ENCODE measurements around the gene XKR7.

The XKR7 gene

GRCh38 chr20:31977080-31977479 lies 9.1 kb downstream of the XKR7 start:
- ATAC-seq: no peak

GRCh38 chr20:31979713-31980426 lies 11.9 kb downstream of the XKR7 start:
- no peak for TF ChIP-seq SNAI2 (CRISPR knock-in tag; IDR thresholded peaks at IDR 0.05)
- TF ChIP-seq POU6F1 (CRISPR knock-in tag; IDR thresholded peaks at IDR 0.05; ENCODE audit: borderline replicate concordance, low read depth): no peak
- no peak for TF ChIP-seq PATZ1 (CRISPR knock-in tag; IDR thresholded peaks at IDR 0.05; ENCODE audit: borderline replicate concordance)
- TF ChIP-seq GLIS3 (CRISPR knock-in tag; IDR thresholded peaks at IDR 0.05): no peak
- no peak for TF ChIP-seq BACH2 (CRISPR knock-in tag; IDR thresholded peaks at IDR 0.05; ENCODE audit: borderline replicate concordance)
- TF ChIP-seq TCF4 (CRISPR knock-in tag; IDR thresholded peaks at IDR 0.05; ENCODE audit: borderline replicate concordance): no peak
- TF ChIP-seq ESRRG (CRISPR knock-in tag; IDR thresholded peaks at IDR 0.05): no peak
- no peak for TF ChIP-seq ZFP30 (CRISPR knock-in tag; IDR thresholded peaks at IDR 0.05)
- no peak for TF ChIP-seq ZNF8 (CRISPR knock-in tag; IDR thresholded peaks at IDR 0.05)
- TF ChIP-seq PPARA (CRISPR knock-in tag; IDR thresholded peaks at IDR 0.05; ENCODE audit: borderline replicate concordance): no peak
- TF ChIP-seq ZC3H10 (CRISPR knock-in tag; IDR thresholded peaks at IDR 0.05): no peak
- no peak for TF ChIP-seq ZNF565 (CRISPR knock-in tag; conservative IDR thresholded peaks at IDR 0.05; ENCODE audit: low read depth)
- TF ChIP-seq CSRNP3 (CRISPR knock-in tag; IDR thresholded peaks at IDR 0.05): no peak
- no peak for ATAC-seq

More at GRCh38 chr20:31977080-31977479, 9.1 kb downstream of the XKR7 start:
- TF ChIP-seq RARB (CRISPR knock-in tag; IDR thresholded peaks at IDR 0.05) (no peak), CSRNP3 (CRISPR knock-in tag; IDR thresholded peaks at IDR 0.05) (no peak), ARNTL (CRISPR knock-in tag; IDR thresholded peaks at IDR 0.05; ENCODE audit: borderline replicate concordance, low read depth) (no peak), POU6F1 (CRISPR knock-in tag; IDR thresholded peaks at IDR 0.05; ENCODE audit: borderline replicate concordance, low read depth) (no peak)

GRCh38 chr20:31981784-31982183 lies 13.8 kb downstream of the XKR7 start:
- no peak for ATAC-seq
- TF ChIP-seq ZFP3 (CRISPR knock-in tag; IDR thresholded peaks at IDR 0.05) (peak; percentile 77; the same call in 1 of the 2 replicates), BACH2 (CRISPR knock-in tag; IDR thresholded peaks at IDR 0.05; ENCODE audit: borderline replicate concordance) (no peak)

- no peak; the same call in 2 of the 3 replicates for ATAC-seq
- no peak for TF ChIP-seq GLIS3 (CRISPR knock-in tag; IDR thresholded peaks at IDR 0.05)
- no peak for TF ChIP-seq BACH2 (CRISPR knock-in tag; IDR thresholded peaks at IDR 0.05; ENCODE audit: borderline replicate concordance)
- TF ChIP-seq CSRNP3 (CRISPR knock-in tag; IDR thresholded peaks at IDR 0.05): no peak
- TF ChIP-seq ARNTL (CRISPR knock-in tag; IDR thresholded peaks at IDR 0.05; ENCODE audit: borderline replicate concordance, low read depth): no peak
- TF ChIP-seq ZNF8 (CRISPR knock-in tag; IDR thresholded peaks at IDR 0.05): no peak
- no peak for TF ChIP-seq RARB (CRISPR knock-in tag; IDR thresholded peaks at IDR 0.05)
- no peak for TF ChIP-seq CSDC2 (CRISPR knock-in tag; IDR thresholded peaks at IDR 0.05)
- TF ChIP-seq SNAI2 (CRISPR knock-in tag; IDR thresholded peaks at IDR 0.05): no peak
- no peak for TF ChIP-seq ESRRG (CRISPR knock-in tag; IDR thresholded peaks at IDR 0.05)
- no peak for TF ChIP-seq ZNF565 (CRISPR knock-in tag; conservative IDR thresholded peaks at IDR 0.05; ENCODE audit: low read depth)
- TF ChIP-seq PPARA (CRISPR knock-in tag; IDR thresholded peaks at IDR 0.05; ENCODE audit: borderline replicate concordance): no peak
- TF ChIP-seq ISL1 (CRISPR knock-in tag; IDR thresholded peaks at IDR 0.05): no peak
- no peak for TF ChIP-seq OSR1 (CRISPR knock-in tag; IDR thresholded peaks at IDR 0.05)
- TF ChIP-seq TCF4 (CRISPR knock-in tag; IDR thresholded peaks at IDR 0.05; ENCODE audit: borderline replicate concordance): no peak
Observed at GRCh38 chr20:31984981-31985471, 17.1 kb downstream of the XKR7 start.
